Colonic mucosa (tissue), 4 donors: ENCODE measurements around the gene GRM3. TPM values are rescaled to one million over a fixed set of nuclear protein-coding genes. Genes with fewer than 3 reads are reported as not detected.

Source experiments
- DNase-seq: peaks from one replicate; pipeline ENCODE4 v3.0.0-alpha.2; 2020
- H3K27ac ChIP-seq: fragments of 200-600 bp; one replicate; pipeline ENCODE4 v1.8.0; 2021
- H3K27me3 ChIP-seq: fragments of 200-600 bp; one replicate; pipeline ENCODE4 v1.8.0; 2021
- H3K36me3 ChIP-seq: fragments of 200-600 bp; one replicate; pipeline ENCODE4 v1.8.0; 2021
- H3K4me1 ChIP-seq: fragments of 200-600 bp; one replicate; pipeline ENCODE4 v1.8.0; 2021; ENCODE audit warnings: mild to moderate bottlenecking
- H3K4me3 ChIP-seq: fragments of 200-600 bp; one replicate; pipeline ENCODE4 v1.8.0; 2021
- H3K9ac ChIP-seq, 2 donors: one replicate each; pipeline ENCODE4 v1.7.0; 2013; ENCODE audit warnings: control low read depth in 2 of 2, low read depth in 2 of 2, low read length in 2 of 2
- H3K9me3 ChIP-seq: fragments of 200-600 bp; one replicate; pipeline ENCODE4 v1.8.0; 2021
- CTCF ChIP-seq: fragments of 200-600 bp; IDR thresholded peaks from one replicate; pipeline ENCODE4 v1.8.0; 2022; ENCODE audit warnings: antibody characterized with exemption, mild to moderate bottlenecking
- intact Hi-C: fragments of 100-400 bp; cut with DNase I; formaldehyde crosslinking; loops from one replicate; pipeline ENCODE4 v1.14.1; 2022
- total RNA-seq, 2 donors: library from RNA; stranded (reverse); fragmentation: NEBNext Ultra II Directional in 1 of 2; extraction: Animal tissue kit (Norgen Biotek cat#: 25700) in 1 of 2; gene quantifications; one replicate each; pipeline ENCODE4 v1.2.1, GENCODE V29; 2021
- donor health status: healthy.
- donor health status: DM: no; HTN: no; CAD: no.
- donor health status: DM: no; HTN: no; CAD: no.

Gene GRM3
- total RNA-seq, 2 donors from 2014 or later, result not detected

GRCh38 chr7:86788948-86789347, 145.2 kb downstream of the GRM3 start:
- no peak for DNase-seq
- no peak overlapping the region for H3K4me3 ChIP-seq
- H3K36me3 ChIP-seq, result no peaks in the 10 kb centered on the region
- no peak overlapping the region for H3K27ac ChIP-seq
- no peak overlapping the region for H3K9ac ChIP-seq
- H3K4me1 ChIP-seq, result no peaks in the 10 kb centered on the region
- no peaks in the 10 kb centered on the region for H3K9me3 ChIP-seq
- no peaks in the 10 kb centered on the region for H3K27me3 ChIP-seq
- no peak for TF ChIP-seq CTCF
- intact Hi-C loops, result no loop called here

GRCh38 chr7:86790383-86790782, 146.7 kb downstream of the GRM3 start:
- no peak for DNase-seq
- no peak for TF ChIP-seq CTCF
- H3K9me3 ChIP-seq, result no peaks in the 10 kb centered on the region
- H3K27me3 ChIP-seq, result no peaks in the 10 kb centered on the region
- H3K4me3 ChIP-seq, result no peak overlapping the region
- no peaks in the 10 kb centered on the region for H3K36me3 ChIP-seq
- H3K27ac ChIP-seq, result no peak overlapping the region
- H3K4me1 ChIP-seq, result no peaks in the 10 kb centered on the region
- intact Hi-C loops, result no loop called here
- no peak overlapping the region for H3K9ac ChIP-seq

- no peaks in the 10 kb centered on the region for H3K4me1 ChIP-seq
- H3K27me3 ChIP-seq, result no peaks in the 10 kb centered on the region
- no peak overlapping the region for H3K27ac ChIP-seq
- H3K36me3 ChIP-seq, result no peaks in the 10 kb centered on the region
- intact Hi-C loops, result no loop called here
- DNase-seq, result no peak
- TF ChIP-seq CTCF, result no peak
- no peak overlapping the region for H3K9ac ChIP-seq
- H3K9me3 ChIP-seq, result no peaks in the 10 kb centered on the region
- no peak overlapping the region for H3K4me3 ChIP-seq
Observed at GRCh38 chr7:86792260-86792659, 148.6 kb downstream of the GRM3 start.

GRCh38 chr7:86793136-86793535, 149.4 kb downstream of the GRM3 start:
- Histone ChIP-seq H3K9ac (no peak overlapping the region), H3K27me3 (no peaks in the 10 kb centered on the region), H3K9me3 (no peaks in the 10 kb centered on the region), H3K4me3 (no peak overlapping the region), H3K36me3 (no peaks in the 10 kb centered on the region), H3K27ac (no peak overlapping the region), H3K4me1 (no peaks in the 10 kb centered on the region)
- no peak for TF ChIP-seq CTCF
- intact Hi-C loops, result no loop called here
- DNase-seq, result no peak

GRCh38 chr7:86814661-86815379, 171.1 kb downstream of the GRM3 start:
- Histone ChIP-seq H3K9ac (no peak overlapping the region), H3K4me1 (no peaks in the 10 kb centered on the region), H3K4me3 (no peak overlapping the region), H3K9me3 (no peaks in the 10 kb centered on the region), H3K27me3 (no peaks in the 10 kb centered on the region), H3K36me3 (no peaks in the 10 kb centered on the region), H3K27ac (no peak overlapping the region)
- DNase-seq, result no peak
- TF ChIP-seq CTCF, result no peak
- intact Hi-C loops, result no loop called here
